Gastroesophageal sphincter (tissue), 3 donors: ENCODE data around the gene MINDY4.

Experiments used
- CTCF ChIP-seq, 4 experiments: fragments of 200-600 bp in 2 of 4; fragments of 450-650 bp in 2 of 4; sonication (generic) in 1 of 4; IDR thresholded peaks; one replicate each; pipeline ENCODE4 v1.5.1; 2017 to 2019; ENCODE audit warnings: antibody characterized with exemption in 4 of 4, mild to moderate bottlenecking in 2 of 4, moderate library complexity in 2 of 4
- POLR2AphosphoS5 ChIP-seq: sonication (generic); formaldehyde crosslinking; IDR thresholded peaks from one replicate; pipeline ENCODE4 v1.6.1; 2017; ENCODE audit warnings: antibody characterized with exemption

- TF ChIP-seq CTCF (IDR thresholded peaks at IDR 0.05) (no peak), POLR2AphosphoS5 (no peak)
Measured at GRCh38 chr7:30744075-30744417, 27.2 kb upstream of the MINDY4 start.
